ENCODE results near the gene HACD2. TPM values are rescaled to one million over a fixed set of nuclear protein-coding genes. Genes with fewer than 3 reads are reported as not detected.
"Not testable (repeated sequence)": the region's sequence is repeated elsewhere in the genome, so short reads cannot be mapped to it uniquely, and the experiment has no call there.

HACD2 gene
- total RNA-seq, 1 experiment from 2014 or later, result 17.1 TPM

DNA sequence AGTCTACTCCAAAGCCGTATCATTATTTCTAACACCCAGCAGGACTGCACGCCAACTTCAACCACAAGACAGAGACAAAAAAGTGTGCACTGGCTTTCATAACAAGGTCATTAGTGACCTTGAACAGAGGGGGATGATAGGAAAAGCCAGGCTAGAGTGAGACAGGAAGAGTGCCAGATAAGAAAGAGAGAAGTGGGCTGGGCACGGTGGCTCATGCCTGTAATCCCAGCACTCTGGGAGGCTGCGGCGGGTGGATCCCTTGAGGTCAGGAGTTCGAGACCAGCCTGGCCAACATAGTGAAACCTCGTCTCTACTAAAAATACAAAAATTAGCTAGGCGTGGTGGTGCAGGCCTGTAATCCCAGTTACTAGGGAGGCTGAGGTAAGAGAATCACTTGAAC lies 97.8 kb downstream of the HACD2 start:
- DNase-seq, H3K9me3 ChIP-seq, H3K4me3 ChIP-seq, H3K27me3 ChIP-seq, H3K36me3 ChIP-seq: not testable (repeated sequence)

DNA sequence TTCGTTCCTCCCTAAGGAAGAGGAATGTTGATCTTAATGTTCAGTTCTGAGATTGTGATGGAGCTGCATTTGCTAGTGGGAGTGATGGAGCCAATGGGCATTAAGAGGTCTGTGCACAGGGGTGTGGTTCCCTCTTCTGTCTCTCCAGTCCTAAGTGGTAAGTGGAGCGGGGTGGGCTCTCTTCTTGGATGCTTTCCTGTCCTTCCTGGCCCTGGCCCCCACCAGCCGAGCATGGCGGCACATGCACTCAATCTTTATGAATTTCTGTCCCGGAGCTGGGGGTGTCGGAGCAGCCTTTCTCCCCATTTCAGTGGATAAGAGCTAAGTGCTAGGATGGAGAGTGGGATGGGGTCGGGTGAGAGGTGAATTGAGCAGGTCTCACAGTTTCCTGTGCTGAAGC lies 98.4 kb downstream of the HACD2 start:
- DNase-seq, result no peak
- Histone ChIP-seq H3K36me3 (no peaks in the 10 kb centered on the region), H3K9me3 (no peaks in the 10 kb centered on the region), H3K4me3 (no peak overlapping the region), H3K27me3 (no peaks in the 10 kb centered on the region)

DNA sequence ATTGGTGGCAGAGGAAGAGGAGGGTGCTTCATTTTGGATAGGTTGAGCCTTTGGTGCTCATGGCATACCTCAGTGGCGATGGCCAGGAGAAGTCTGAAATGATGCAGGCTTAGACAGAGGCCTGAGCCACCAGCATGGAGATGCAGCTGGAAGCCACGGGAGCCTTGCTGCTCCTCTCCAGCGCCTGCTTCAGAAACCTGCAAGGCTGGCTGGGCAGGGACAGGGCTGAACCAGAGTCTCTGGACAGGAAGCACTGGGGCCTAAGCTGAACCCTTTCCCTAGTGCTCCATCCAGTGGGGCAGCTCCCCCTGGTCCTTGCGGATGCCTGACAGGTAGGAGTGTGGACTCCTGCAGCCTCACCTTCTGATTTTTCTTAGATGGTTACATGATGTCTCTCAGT lies 99.3 kb downstream of the HACD2 start:
- no peaks in the 10 kb centered on the region for H3K9me3 ChIP-seq
- H3K4me3 ChIP-seq, result no peak overlapping the region
- DNase-seq, result no peak
- no peaks in the 10 kb centered on the region for H3K36me3 ChIP-seq
- H3K27me3 ChIP-seq, result no peaks in the 10 kb centered on the region

DNA sequence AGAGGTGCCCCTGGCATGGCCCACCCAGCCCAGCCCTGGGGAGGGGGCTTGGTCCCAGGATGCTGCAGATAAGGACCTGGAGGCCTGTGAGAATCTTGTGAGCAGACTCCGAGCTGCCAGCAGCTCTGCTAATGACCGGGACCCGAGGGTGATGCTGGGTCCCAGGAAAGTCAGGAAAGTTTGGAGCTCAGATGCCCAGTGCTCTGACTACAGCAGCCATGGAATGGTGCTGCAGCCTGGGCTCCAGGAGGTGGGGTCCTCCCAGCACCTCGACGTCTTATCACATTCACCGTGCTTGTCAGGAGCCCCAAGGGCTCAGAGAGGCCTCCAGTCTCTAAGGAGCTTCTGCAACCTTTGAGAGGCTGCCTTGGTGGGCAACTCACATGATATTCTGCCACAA lies 101.7 kb downstream of the HACD2 start:
- no peak for DNase-seq
- no peaks in the 10 kb centered on the region for H3K36me3 ChIP-seq
- no peak overlapping the region for H3K4me3 ChIP-seq
- H3K9me3 ChIP-seq, result no peaks in the 10 kb centered on the region
- peaks cover 5% of the 10 kb centered on the region; the same call in 1 of the 2 replicates for H3K27me3 ChIP-seq

DNA sequence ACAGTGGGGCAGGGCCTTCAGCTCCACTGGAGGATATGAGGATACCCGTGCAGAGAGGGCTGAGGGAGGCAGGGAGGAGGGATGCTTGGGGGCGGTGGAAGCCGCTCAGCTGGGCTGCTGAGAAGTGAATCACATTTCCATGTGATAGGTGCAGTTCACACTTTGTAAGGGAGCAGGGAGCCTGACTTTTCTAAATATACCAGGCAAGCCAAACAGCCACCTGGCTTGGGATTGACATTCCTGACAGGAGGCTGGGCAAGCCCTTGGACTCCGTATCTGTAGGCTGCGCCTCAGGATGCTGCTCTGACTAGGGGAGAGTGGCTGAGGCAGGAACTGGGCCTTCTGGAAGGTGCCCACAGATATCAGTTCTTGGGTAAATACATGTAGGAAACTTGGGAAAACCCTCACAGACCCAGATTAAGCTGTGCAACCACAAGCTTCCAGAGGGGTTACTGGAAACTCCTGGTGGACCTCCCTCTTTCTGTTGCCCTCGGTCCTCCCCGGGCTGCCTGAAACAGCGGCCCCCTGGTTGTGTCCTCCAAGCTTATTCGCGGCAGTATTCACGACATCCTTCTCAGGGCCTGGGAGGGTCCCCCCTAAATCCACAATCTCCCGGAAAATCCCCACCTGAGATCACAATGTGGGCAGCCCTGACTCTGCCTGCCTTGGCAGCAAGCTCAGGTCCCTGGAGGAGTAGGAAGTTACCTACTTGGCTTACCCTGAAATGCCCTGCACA lies 103.0 kb downstream of the HACD2 start:
- H3K27me3 ChIP-seq, result peaks cover 5% of the 10 kb centered on the region; the same call in 1 of the 2 replicates
- H3K4me3 ChIP-seq, result no peak overlapping the region
- DNase-seq, result no peak

DNA sequence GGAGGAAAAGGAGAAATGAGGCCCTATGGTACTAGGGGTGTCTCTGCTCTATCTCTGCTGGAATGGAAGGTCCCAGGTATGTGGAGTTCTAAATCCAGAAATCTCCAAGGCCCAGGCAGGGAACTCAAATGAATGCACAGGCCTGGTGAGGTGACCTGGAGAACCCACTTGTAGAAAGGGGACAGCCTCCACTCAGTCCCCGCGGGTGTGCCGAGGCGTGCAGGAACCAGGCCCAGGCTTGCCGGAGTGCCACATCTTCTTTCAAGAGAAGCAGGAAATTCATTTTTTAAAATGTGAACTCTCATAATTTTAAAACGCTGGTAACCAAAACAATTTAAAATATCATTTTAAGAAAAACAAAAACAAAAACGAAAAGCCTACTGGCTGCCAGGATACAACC lies 103.8 kb downstream of the HACD2 start:
- H3K27me3 ChIP-seq, result peaks cover 5% of the 10 kb centered on the region; the same call in 1 of the 2 replicates
- H3K9me3 ChIP-seq, result no peaks in the 10 kb centered on the region
- no peak for DNase-seq
- H3K36me3 ChIP-seq, result no peaks in the 10 kb centered on the region
- no peak overlapping the region for H3K4me3 ChIP-seq

More for the DNA sequence above, 103.0 kb downstream of the HACD2 start:
- H3K36me3 ChIP-seq, result no peaks in the 10 kb centered on the region
- H3K9me3 ChIP-seq, result no peaks in the 10 kb centered on the region

DNA sequence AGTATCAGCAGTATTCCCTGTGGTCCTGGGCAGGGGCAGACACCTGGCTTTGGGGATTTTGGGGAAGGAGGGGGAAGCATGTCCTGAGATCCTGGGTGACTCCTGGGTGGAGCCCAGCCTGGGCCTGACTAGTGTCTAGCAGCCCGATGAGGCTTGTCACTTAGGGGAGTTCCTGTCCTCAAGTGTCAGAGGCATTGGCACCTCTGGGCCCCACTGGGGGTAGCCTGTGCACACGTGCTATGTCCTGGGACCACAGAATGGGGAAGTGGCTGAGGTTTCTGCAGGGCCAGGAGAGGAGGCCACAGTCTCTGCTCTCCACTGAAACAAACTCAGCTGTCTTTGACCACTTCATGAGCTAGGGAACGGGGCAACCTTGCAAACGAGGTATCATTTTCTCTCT lies 104.4 kb downstream of the HACD2 start:
- Histone ChIP-seq H3K9me3 (no peaks in the 10 kb centered on the region), H3K36me3 (no peaks in the 10 kb centered on the region), H3K4me3 (no peak overlapping the region), H3K27me3 (peaks cover 5% of the 10 kb centered on the region; the same call in 1 of the 2 replicates)
- DNase-seq, result no peak

DNA sequence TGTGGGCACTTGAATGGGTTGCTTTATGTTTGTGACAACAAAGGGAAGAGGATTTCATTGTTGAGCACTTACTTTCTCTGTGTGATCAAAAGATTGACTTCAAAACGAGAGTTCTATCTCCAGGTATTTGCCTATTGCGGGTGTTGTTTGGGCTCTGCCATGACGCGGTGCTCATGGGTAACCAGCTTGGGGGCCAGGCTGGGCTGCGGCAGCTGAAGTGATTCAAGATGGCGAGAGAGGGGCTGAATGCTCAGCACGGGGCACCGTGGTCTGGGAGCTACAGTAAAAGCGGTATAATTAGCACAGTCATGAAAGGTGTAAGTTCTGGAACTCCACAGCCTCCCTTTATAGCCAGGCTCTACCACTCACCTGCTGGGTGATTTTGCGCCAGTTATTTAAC lies 105.0 kb downstream of the HACD2 start:
- Histone ChIP-seq H3K27me3 (peaks cover 5% of the 10 kb centered on the region; the same call in 1 of the 2 replicates), H3K4me3 (no peak overlapping the region), H3K9me3 (no peaks in the 10 kb centered on the region), H3K36me3 (no peaks in the 10 kb centered on the region)
- no peak for DNase-seq

DNA sequence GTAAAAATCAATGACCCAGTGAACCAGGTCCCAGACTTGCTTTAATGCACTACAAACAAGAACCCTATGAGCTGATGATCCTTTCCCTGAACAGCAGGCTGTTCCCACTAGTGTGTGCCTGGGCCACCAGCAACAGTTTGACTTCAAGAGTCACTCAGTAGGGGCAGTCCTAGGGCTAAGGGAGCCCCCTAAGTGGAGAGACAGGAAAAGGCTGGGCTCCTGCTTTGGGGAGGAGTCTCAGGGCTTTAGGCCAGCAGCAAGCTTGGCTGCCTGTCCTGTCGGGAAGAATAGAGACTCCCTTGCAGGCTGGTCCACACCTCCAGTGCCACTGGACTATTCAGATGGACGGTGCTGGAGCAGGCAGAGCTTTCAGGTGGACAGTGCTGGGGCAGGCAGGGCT lies 106.5 kb downstream of the HACD2 start:
- H3K36me3 ChIP-seq, result no peaks in the 10 kb centered on the region
- DNase-seq, result no peak
- no peak overlapping the region for H3K4me3 ChIP-seq
- no peaks in the 10 kb centered on the region for H3K9me3 ChIP-seq
- peaks cover 11% of the 10 kb centered on the region for H3K27me3 ChIP-seq

DNA sequence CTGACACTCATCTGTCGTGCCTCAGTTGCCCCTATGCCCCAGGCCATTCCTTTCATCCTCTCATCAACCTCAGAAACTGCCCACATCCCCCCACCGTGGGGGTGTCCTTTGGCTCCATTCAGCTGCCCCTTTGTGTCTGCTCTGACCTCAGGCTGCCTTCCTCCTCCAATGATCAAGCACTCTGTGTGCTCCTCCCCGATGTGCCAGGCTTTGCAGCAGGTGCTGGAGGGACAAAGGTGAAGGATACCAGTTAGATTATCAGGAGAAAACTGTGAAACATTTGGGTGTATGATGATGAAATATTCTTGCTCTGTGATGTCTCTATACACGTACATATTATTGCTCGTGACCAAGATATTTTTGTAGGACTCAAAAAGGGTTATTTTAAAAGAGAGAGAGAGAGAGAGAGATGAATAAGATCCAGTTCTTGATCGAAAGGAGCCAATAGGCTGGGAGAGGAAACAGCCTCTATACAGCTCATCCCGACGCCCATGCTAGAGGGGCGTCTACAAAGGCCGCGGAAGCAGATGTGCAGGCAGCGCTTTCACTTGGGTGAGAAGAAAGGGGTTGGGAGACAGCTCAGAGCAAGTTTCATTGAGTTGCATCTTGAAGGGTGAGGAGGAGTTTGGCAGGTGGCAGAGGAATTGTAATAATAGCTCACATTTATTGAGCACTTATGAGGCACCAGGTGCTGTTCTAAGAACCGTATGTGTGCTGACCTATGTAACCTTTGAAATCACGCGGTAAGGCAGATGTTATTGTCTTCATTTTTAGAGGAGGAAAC lies 107.7 kb downstream of the HACD2 start:
- Histone ChIP-seq H3K9me3 (no peaks in the 10 kb centered on the region), H3K36me3 (no peaks in the 10 kb centered on the region), H3K27me3 (peaks cover 11% of the 10 kb centered on the region), H3K4me3 (no peak overlapping the region)
- no peak for DNase-seq

DNA sequence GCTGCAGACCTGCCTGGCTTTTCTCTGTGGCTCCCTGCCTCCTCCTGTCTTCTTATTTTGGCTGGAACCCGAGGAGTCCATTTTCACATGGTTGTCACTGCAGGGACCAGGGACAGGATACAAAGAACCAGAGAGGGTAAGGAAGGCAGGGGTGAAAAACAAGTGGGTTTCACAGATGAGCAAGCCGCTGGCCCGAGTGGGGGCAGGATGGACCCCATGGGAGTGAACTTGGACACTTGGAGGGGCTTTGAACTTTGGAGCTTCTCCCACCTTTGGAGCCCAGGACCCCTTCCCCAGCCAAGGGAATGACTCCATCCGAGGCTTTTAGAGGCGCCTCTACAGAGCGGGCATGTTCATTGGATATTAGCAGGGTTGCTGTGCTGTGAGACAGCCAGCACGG lies 109.1 kb downstream of the HACD2 start:
- H3K27me3 ChIP-seq, result peaks cover 11% of the 10 kb centered on the region
- no peak overlapping the region for H3K4me3 ChIP-seq
- no peaks in the 10 kb centered on the region for H3K9me3 ChIP-seq
- no peaks in the 10 kb centered on the region for H3K36me3 ChIP-seq
- DNase-seq, result no peak

DNA sequence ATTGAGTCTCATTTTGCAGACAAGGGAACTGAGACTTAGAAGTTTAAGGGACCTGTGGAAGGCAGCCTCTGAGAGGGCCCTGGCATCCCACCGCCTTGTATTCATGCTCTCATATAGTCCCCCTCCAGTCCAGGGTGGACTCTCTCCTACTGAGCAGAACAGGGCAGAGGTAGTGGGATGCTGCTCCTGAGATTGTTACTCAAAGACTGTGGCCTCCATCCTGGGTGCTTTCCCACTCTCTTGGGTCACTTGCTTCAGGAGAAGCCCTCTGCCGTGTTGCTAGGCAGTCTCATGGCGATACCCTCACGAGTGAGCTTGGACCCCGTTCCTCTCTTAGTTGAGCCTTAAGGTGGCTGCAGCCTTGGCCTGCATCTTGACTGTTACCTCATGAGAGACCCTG lies 113.7 kb downstream of the HACD2 start:
- Histone ChIP-seq H3K9me3 (no peaks in the 10 kb centered on the region), H3K27me3 (peaks cover 15% of the 10 kb centered on the region), H3K36me3 (no peaks in the 10 kb centered on the region), H3K4me3 (no peak overlapping the region)
- no peak for DNase-seq

DNA sequence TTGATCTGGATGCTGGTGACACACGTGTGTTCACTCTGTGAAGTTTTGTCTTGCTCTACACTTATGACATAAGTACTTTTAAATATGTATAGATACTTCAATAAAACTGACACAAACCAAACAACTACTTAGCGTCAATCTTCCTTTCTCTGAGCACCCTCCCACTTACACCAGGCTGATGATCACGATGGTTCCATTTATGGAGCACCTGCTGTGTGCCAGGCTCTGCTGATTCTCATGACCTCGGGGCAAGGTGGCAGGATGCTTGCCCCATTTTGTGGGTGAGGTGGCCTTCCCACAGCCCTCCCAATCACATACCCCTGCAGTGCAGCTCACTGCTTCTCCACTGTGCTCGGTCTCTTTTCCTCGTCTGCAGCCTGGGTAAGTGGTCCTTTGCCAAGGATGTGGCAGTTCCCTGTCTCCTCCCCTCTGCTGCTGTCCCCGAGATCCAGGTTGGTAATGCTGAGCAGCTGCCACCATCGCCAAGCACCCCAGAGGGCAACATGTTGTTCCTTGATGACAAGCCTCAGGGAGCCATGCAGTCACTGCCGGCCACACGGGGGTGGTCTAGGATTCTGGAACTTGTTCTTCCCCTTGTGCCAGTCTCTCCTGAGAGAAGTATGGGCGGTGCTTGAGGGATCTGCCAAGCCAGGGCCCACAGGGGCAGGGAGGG lies 115.4 kb downstream of the HACD2 start:
- H3K36me3 ChIP-seq, result no peaks in the 10 kb centered on the region
- no peak overlapping the region for H3K4me3 ChIP-seq
- no peak for DNase-seq
- peaks cover 28% of the 10 kb centered on the region for H3K27me3 ChIP-seq
- no peaks in the 10 kb centered on the region for H3K9me3 ChIP-seq

DNA sequence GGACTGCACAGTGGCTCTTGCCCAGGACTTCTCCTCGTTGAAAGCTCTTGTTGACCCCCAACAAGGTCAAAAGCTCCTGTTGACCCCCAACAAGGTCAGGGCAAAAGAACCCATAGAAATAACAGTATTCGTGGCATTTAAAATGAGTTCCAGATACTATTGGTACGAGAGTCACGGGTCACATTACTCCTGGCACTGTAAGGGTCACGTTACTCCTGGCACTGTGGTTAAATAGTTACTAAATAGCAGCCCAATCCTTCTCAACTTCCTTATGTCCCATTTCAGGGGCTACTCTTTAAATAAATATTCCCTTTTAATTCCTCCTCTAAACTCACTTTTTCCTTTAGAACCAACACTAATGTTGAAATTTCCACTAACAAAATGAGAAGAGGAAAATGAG lies 117.8 kb downstream of the HACD2 start:
- H3K9me3 ChIP-seq, result no peaks in the 10 kb centered on the region
- H3K4me3 ChIP-seq, result no peak overlapping the region
- H3K36me3 ChIP-seq, result no peaks in the 10 kb centered on the region
- no peak for DNase-seq
- peaks cover 45% of the 10 kb centered on the region for H3K27me3 ChIP-seq

DNA sequence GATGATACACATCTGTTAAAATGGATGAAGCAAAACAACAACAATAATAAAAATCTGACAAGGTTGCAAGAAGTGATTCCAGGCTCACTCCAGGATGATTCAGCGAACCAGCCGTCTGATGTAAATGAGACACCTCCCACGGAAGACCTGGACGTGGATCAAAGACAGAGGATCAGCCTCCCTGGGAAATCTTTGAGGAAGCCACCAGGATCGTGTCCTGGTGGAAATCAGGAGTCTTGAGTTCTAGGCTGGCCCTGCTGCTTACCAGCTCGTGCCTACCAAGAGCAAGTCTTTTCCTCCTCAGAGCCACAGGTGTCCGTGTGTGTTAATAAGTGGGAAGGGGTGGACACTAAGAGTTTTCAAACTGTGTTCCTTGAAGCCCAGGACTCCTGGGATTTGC lies 120.6 kb downstream of the HACD2 start:
- Histone ChIP-seq H3K36me3 (no peaks in the 10 kb centered on the region), H3K9me3 (no peaks in the 10 kb centered on the region), H3K27me3 (peaks cover 55% of the 10 kb centered on the region), H3K4me3 (no peak overlapping the region)
- DNase-seq, result no peak

DNA sequence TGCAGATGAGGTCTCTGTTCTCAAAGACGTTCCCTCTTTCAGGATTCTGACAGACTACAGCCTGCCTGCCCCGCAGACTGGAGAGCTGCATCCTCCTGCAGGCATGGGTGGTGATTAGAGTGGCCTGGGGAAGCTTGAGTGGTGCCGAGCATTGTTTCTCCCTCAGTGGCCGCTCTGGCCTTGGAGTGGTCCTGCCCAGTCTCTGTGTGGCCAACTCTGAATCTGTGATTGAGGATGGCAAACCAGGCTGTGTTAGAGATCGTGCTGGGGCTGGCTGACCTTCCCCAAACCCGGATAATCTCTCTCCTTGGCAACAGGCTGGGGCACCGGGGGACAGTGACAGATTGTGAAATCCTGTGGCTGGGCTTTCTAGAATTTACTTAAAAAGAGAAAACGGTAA lies 125.0 kb downstream of the HACD2 start:
- Histone ChIP-seq H3K4me3 (no peak overlapping the region), H3K36me3 (no peaks in the 10 kb centered on the region), H3K27me3 (peaks cover 45% of the 10 kb centered on the region), H3K9me3 (no peaks in the 10 kb centered on the region)
- no peak for DNase-seq

DNA sequence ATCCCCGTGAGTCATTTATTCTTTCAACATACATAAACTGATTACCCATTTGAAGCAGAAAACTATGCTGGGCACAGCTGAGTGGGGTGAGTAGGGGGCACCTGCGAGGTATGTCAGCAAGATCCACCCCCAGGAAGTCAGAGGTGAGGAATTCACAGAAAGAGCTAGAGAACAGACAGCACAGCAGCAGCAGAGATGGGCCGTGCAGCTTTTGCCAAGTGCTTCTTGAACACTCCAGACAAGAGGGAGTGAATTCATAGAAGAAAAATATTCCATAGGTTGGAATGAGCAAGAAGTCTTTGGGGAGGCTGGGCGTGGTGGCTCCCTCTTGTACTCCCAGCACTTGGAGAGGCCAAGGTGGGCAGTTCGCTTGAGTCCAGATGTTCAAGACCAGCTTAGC lies 126.6 kb downstream of the HACD2 start:
- H3K9me3 ChIP-seq, result no peaks in the 10 kb centered on the region
- no peak overlapping the region for H3K4me3 ChIP-seq
- no peaks in the 10 kb centered on the region for H3K36me3 ChIP-seq
- DNase-seq, result no peak
- H3K27me3 ChIP-seq, result peaks cover 32% of the 10 kb centered on the region

Measured in MG63 (cell line).